GM12878 (cell line): ENCODE results near the gene ANP32A. TPM values are rescaled to one million over a fixed set of nuclear protein-coding genes. Genes with fewer than 3 reads are reported as not detected.

Experiments
- ATAC-seq: fragments of 200-7000 bp; cut with Tn5 transposase; 3 replicates; pipeline ENCODE4 v1.9.1; 2020; ENCODE audit warnings: mild to moderate bottlenecking, moderate library complexity
- BruUV-seq: library from RNA; stranded (reverse); fragments of 400-500 nt; replicated peaks from 2 replicates; lab custom pipeline; 2021; lab: Mats Ljungman, UMichigan
- CTCF ChIA-PET: fragments of 300-600 bp; sonication (Branson Sonifier 250); formaldehyde crosslinking; extraction: SDS; loops from one replicate; lab custom pipeline; 2021; ENCODE audit warnings: inconsistent platforms; lab: Yijun Ruan, JAX
- POLR2A ChIA-PET: fragments of 350-600 bp; formaldehyde crosslinking; extraction: SDS; loops from one replicate; lab custom pipeline; 2021; ENCODE audit warnings: inconsistent platforms; lab: Charles Lee
- RAD21 ChIA-PET: fragments of 300-600 bp; sonication (Branson Sonifier 250); formaldehyde crosslinking; loops from one replicate; lab custom pipeline; 2023; ENCODE audit warnings: antibody characterized with exemption; ENCODE audit not compliant: unreplicated experiment; lab: Charles Lee
- SMC1A ChIA-PET: fragments of 300-600 bp; sonication (Branson Sonifier 250); formaldehyde crosslinking; loops from one replicate; lab custom pipeline; 2023; ENCODE audit not compliant: unreplicated experiment, uncharacterized antibody; lab: Charles Lee
- DNase-seq: peaks from one replicate; pipeline ENCODE4 v3.0.0-alpha.2; 2011; ENCODE audit warnings: low read depth, low spot score
- FAIRE-seq: peaks from 3 replicates; lab custom pipeline; 2011; peaks lifted over from hg19 to GRCh38; lab: Jason Lieb, UNC
- H2AFZ ChIP-seq: 2 replicates; pipeline ENCODE4 v1.6.0; 2011; ENCODE audit warnings: low read depth, low read length, control low read depth; ENCODE audit not compliant: control insufficient read depth
- H3K27ac ChIP-seq: 2 replicates; pipeline ENCODE4 v1.5.1; 2011; ENCODE audit warnings: control low read depth; ENCODE audit not compliant: control insufficient read depth, insufficient read depth
- H3K27me3 ChIP-seq, 2 experiments: replicated peaks in 1 of 2; 2 replicates each; pipeline versions ENCODE4 v1.6.0 to v1.6.1; 2011; ENCODE audit warnings: low read length in 1 of 2; ENCODE audit not compliant: control insufficient read depth in 2 of 2, insufficient read depth in 2 of 2
- H3K36me3 ChIP-seq, 2 experiments: 2 replicates each; pipeline ENCODE4 v1.5.1; 2011; ENCODE audit warnings: low read length in 1 of 2; ENCODE audit not compliant: control insufficient read depth in 2 of 2, insufficient read depth in 2 of 2
- H3K4me1 ChIP-seq: 2 replicates; pipeline ENCODE4 v1.6.1; 2011; ENCODE audit warnings: mild to moderate bottlenecking, low read length, moderate library complexity, mixed read lengths; ENCODE audit not compliant: control insufficient read depth, insufficient read depth
- H3K4me2 ChIP-seq: 2 replicates; pipeline ENCODE4 v1.6.0; 2011; ENCODE audit warnings: control low read depth; ENCODE audit not compliant: control insufficient read depth, insufficient read depth
- H3K4me3 ChIP-seq: fragments of 200-600 bp; sonication (generic); 2 replicates; pipeline ENCODE4 v1.5.1; 2016
- H3K79me2 ChIP-seq: 2 replicates; pipeline ENCODE4 v1.6.0; 2011; ENCODE audit warnings: low read length; ENCODE audit not compliant: control insufficient read depth, insufficient read depth
- H3K9ac ChIP-seq: 2 replicates; pipeline ENCODE4 v1.8.0; 2011; ENCODE audit warnings: low read length, control low read depth, mixed read lengths; ENCODE audit not compliant: control insufficient read depth, insufficient read depth
- H3K9me3 ChIP-seq: replicated peaks from 3 replicates; pipeline ENCODE4 v1.5.1; 2011; ENCODE audit warnings: mild to moderate bottlenecking, low read length; ENCODE audit not compliant: control insufficient read depth, insufficient read depth
- H4K20me1 ChIP-seq: 2 replicates; pipeline ENCODE4 v1.6.0; 2011; ENCODE audit not compliant: control insufficient read depth, insufficient read depth
- CHD1 ChIP-seq: IDR thresholded peaks from 2 replicates; pipeline ENCODE4 v1.6.1; 2012; ENCODE audit warnings: low read depth, low read length, improper control_type of control experiment
- CHD2 ChIP-seq: IDR thresholded peaks from 2 replicates; pipeline ENCODE4 v1.6.1; 2011; ENCODE audit warnings: low read depth, low read length, improper control_type of control experiment, borderline replicate concordance
- CREM ChIP-seq: IDR thresholded peaks from 2 replicates; pipeline ENCODE4 v1.6.1; 2014; ENCODE audit warnings: antibody characterized with exemption, low read depth
- ELK1 ChIP-seq: IDR thresholded peaks from 2 replicates; pipeline ENCODE4 v1.6.1; 2012; ENCODE audit warnings: low read depth, low read length, improper control_type of control experiment
- ETV6 ChIP-seq, 2 experiments: fragments of 450-650 bp in 1 of 2; IDR thresholded peaks in 1 of 2; conservative IDR thresholded peaks in 1 of 2; 2 replicates each; pipeline ENCODE4 v1.6.1; 2014; ENCODE audit warnings: antibody characterized with exemption in 1 of 2, borderline replicate concordance in 1 of 2, low read depth in 1 of 2, mild to moderate bottlenecking in 1 of 2, moderate library complexity in 1 of 2
- FOXM1 ChIP-seq: IDR thresholded peaks from 2 replicates; pipeline ENCODE4 v1.6.1; 2012; ENCODE audit warnings: low read depth, mild to moderate bottlenecking, inconsistent platforms, low read length, moderate library complexity
- IKZF2 ChIP-seq, 2 experiments: fragments of 450-650 bp; IDR thresholded peaks; 2 replicates each; pipeline ENCODE4 v1.6.1; 2017; ENCODE audit warnings: mild to moderate bottlenecking in 2 of 2, moderate library complexity in 2 of 2
- JUND ChIP-seq: IDR thresholded peaks from 2 replicates; pipeline ENCODE4 v1.6.1; 2012; ENCODE audit warnings: low read depth, mild to moderate bottlenecking, low read length, improper control_type of control experiment, moderate library complexity
- MEF2A ChIP-seq: IDR thresholded peaks from 2 replicates; pipeline ENCODE4 v1.6.1; 2011; ENCODE audit warnings: low read depth, mild to moderate bottlenecking, low read length, moderate library complexity; ENCODE audit not compliant: insufficient read depth
- MEF2B ChIP-seq: fragments of 450-650 bp; IDR thresholded peaks from 2 replicates; pipeline ENCODE4 v1.6.1; 2018; ENCODE audit warnings: mild to moderate bottlenecking, moderate library complexity; ENCODE audit not compliant: partially characterized antibody, poor library complexity, severe bottlenecking
- MTA2 ChIP-seq: fragments of 450-650 bp; IDR thresholded peaks from 2 replicates; pipeline ENCODE4 v1.6.1; 2016; ENCODE audit warnings: low read depth, mild to moderate bottlenecking, moderate library complexity
- NFIC ChIP-seq: IDR thresholded peaks from 2 replicates; pipeline ENCODE4 v1.6.1; 2012; ENCODE audit warnings: low read depth, mild to moderate bottlenecking, inconsistent platforms, low read length, moderate library complexity
- NR2C2 ChIP-seq: IDR thresholded peaks from 2 replicates; pipeline ENCODE4 v1.6.1; 2011; ENCODE audit warnings: borderline replicate concordance, low read depth; ENCODE audit not compliant: control insufficient read depth, insufficient read length
- NRF1 ChIP-seq: conservative IDR thresholded peaks from 2 replicates; pipeline ENCODE4 v1.6.1; 2011; ENCODE audit warnings: mild to moderate bottlenecking, low read depth, low read length, improper control_type of control experiment
- POLR2AphosphoS2 ChIP-seq: IDR thresholded peaks from 2 replicates; pipeline ENCODE4 v1.6.1; 2011; ENCODE audit warnings: low read depth, mild to moderate bottlenecking, low read length, improper control_type of control experiment, moderate library complexity
- RBBP5 ChIP-seq: fragments of 200-600 bp; sonication (generic); conservative IDR thresholded peaks from 2 replicates; pipeline ENCODE4 v1.6.1; 2016
- RUNX3 ChIP-seq: IDR thresholded peaks from 2 replicates; pipeline ENCODE4 v1.6.1; 2012; ENCODE audit warnings: low read length, inconsistent platforms
- SPI1 ChIP-seq: IDR thresholded peaks from 2 replicates; pipeline ENCODE4 v1.6.1; 2011; ENCODE audit warnings: low read depth, mild to moderate bottlenecking, low read length, moderate library complexity, borderline replicate concordance; ENCODE audit not compliant: insufficient read depth
- TAF1 ChIP-seq: IDR thresholded peaks from 2 replicates; pipeline ENCODE4 v1.6.1; 2011; ENCODE audit warnings: mild to moderate bottlenecking, low read depth, low read length, borderline replicate concordance
- TARDBP ChIP-seq: IDR thresholded peaks from 2 replicates; pipeline ENCODE4 v1.6.1; 2016; ENCODE audit warnings: borderline replicate concordance
- WGBS: methylation state at CpG from one replicate; pipeline ENCODE4 v1.1.6; 2016; ENCODE audit warnings: low lambda C conversion rate; ENCODE audit not compliant: insufficient replicate concordance, insufficient coverage; ENCODE audit errors: missing lambda C conversion rate; 5-methylcytosine and 5-hydroxymethylcytosine counted together
- in situ Hi-C: fragments of 300-500 bp; cut with MboI; formaldehyde crosslinking; loops from 9 replicates; pipeline ENCODE4 v1.14.3; 2018; ENCODE audit warnings: mixed read lengths
- intact Hi-C: fragments of 100-400 bp; cut with micrococcal nuclease; formaldehyde crosslinking; loops from one replicate; pipeline ENCODE4 v1.14.2; 2022; ENCODE audit not compliant: unreplicated experiment
- polyA plus RNA-seq, 11 experiments: library from polyadenylated mRNA; depleted of rRNA in 4 of 11; unstranded in 6 of 11; stranded (reverse) in 5 of 11; fragments of >200 nt; fragmentation: Nextera tagmentation in 4 of 11; fragmentation: Illumina TruSeq in 1 of 11; extraction: Ambion mirVana in 4 of 11; extraction: Trizol in 1 of 11; gene quantifications; 1 replicate in 1 of 11; 2 replicates in 10 of 11; pipeline versions ENCODE4 v1.2.1 to v1.2.3, GENCODE V29; 2011 to 2016; ENCODE audit warnings: inconsistent platforms in 2 of 11, missing spikeins in 2 of 11, low read depth in 1 of 11
- total RNA-seq, 4 experiments: library from RNA; depleted of rRNA in 3 of 4; stranded (reverse); fragments of >200 nt in 3 of 4; fragmentation: Illumina TruSeq in 1 of 4; extraction: Trizol in 1 of 4; gene quantifications; 2 replicates each; pipeline versions ENCODE4 v1.2.1 to v1.2.3, GENCODE V29; 2013 to 2021

The ANP32A gene
- total and polyA plus RNA-seq, 10 of the 15 experiments (the other 5 are each of a cell fraction or from before 2014, with no cell fraction given): 29.6 to 666 (median 234) TPM

GRCh38 chr15:68823561-68823960 lies 2.9 kb upstream of the ANP32A start:
- Histone ChIP-seq H3K79me2 (peaks cover 41% of the 10 kb centered on the region), H3K36me3 (no peaks in the 10 kb centered on the region), H2AFZ (no peak overlapping the region), H4K20me1 (no peaks in the 10 kb centered on the region), H3K27me3 (no peaks in the 10 kb centered on the region), H3K9me3 (no peaks in the 10 kb centered on the region), H3K9ac (no peak overlapping the region), H3K4me1 (peaks cover 12% of the 10 kb centered on the region), H3K4me2 (no peak overlapping the region; the same call in 1 of the 2 replicates), H3K27ac (no peak overlapping the region), H3K4me3 (no peak overlapping the region)
- CTCF ChIA-PET: interaction anchor here (2.2 kb wide), 1 partner anchor 40 kb away, joined by 10 read pairs; no protein-coding TSS in a partner anchor
- POLR2A ChIA-PET: no interaction called here
- intact Hi-C loops (no loop called here), in situ Hi-C loops (loop anchor here (25.0 kb wide), 1 partner anchor 1286 kb away; the partner anchor contains the start of gene MAP2K5)
- SMC1A ChIA-PET: interaction anchor here (0.7 to 1.7 kb wide), 6 partner anchors 10 to 40 kb away, joined by 3 to 4 read pairs (median 4); no protein-coding TSS in a partner anchor
- 71% methylated on average over 3 of the region's 3 CpGs for WGBS
- RAD21 ChIA-PET: interaction anchor here (1.1 to 1.4 kb wide), 2 partner anchors 29 to 39 kb away, joined by 4 to 5 read pairs; no protein-coding TSS in a partner anchor
- no TSS peak for BruUV-seq
- TF ChIP-seq RBBP5: no peak
- TF ChIP-seq POLR2AphosphoS2: no peak
- TF ChIP-seq TARDBP: no peak
- peak; percentile 26; the same call in 1 of the 2 replicates for TF ChIP-seq NFIC
- peak; percentile 48 to 65; a peak in 2 of 4 replicates for TF ChIP-seq IKZF2 (IDR thresholded peaks at IDR 0.05)
- no peak for TF ChIP-seq CHD1
- no peak for TF ChIP-seq FOXM1
- TF ChIP-seq JUND: no peak
- no peak for TF ChIP-seq NR2C2
- no peak for TF ChIP-seq NRF1
- TF ChIP-seq MEF2B: peak; percentile 23
- no peak for TF ChIP-seq ETV6 (conservative IDR thresholded peaks at IDR 0.05 in 1 of 2, IDR thresholded peaks at IDR 0.05 in 1 of 2; ENCODE audit: borderline replicate concordance in 1 of 2, low read depth in 1 of 2)
- 0 out of 2 replicates have a peak, but pooled peaks have one; percentile 20 for TF ChIP-seq MTA2
- no peak for TF ChIP-seq ELK1
- no peak for TF ChIP-seq TAF1
- TF ChIP-seq CHD2: no peak
- TF ChIP-seq SPI1: no peak
- TF ChIP-seq RUNX3: peak; percentile 27; the same call in 1 of the 2 replicates
- TF ChIP-seq MEF2A: no peak
- no peak for TF ChIP-seq CREM
- DNase-seq (no peak), ATAC-seq (no peak), FAIRE-seq (no peak)
